OCI-LY1 (cell line): ENCODE data around the gene TKTL2.

Experiments used
- EZH2 ChIP-seq: fragments of 200-600 bp; sonication (generic), shearing (Covaris generic); IDR thresholded peaks from 2 replicates; pipeline ENCODE4 v1.8.0; 2017; ENCODE audit warnings: borderline replicate concordance, mixed run types, mild to moderate bottlenecking, antibody characterized with exemption, low read length, moderate library complexity, mixed read lengths
- TF ChIP-seq, protein P1 (sequence below): fragments of 200-600 bp; sonication (generic), shearing (Covaris generic); IDR thresholded peaks from 2 replicates; pipeline ENCODE4 v1.5.1; 2017; ENCODE audit warnings: mild to moderate bottlenecking, antibody characterized with exemption, low read length, moderate library complexity, mixed read lengths

GRCh38 chr4:163489929-163490328 lies 16.4 kb upstream of the TKTL2 start:
- TF ChIP-seq, protein P1, sequence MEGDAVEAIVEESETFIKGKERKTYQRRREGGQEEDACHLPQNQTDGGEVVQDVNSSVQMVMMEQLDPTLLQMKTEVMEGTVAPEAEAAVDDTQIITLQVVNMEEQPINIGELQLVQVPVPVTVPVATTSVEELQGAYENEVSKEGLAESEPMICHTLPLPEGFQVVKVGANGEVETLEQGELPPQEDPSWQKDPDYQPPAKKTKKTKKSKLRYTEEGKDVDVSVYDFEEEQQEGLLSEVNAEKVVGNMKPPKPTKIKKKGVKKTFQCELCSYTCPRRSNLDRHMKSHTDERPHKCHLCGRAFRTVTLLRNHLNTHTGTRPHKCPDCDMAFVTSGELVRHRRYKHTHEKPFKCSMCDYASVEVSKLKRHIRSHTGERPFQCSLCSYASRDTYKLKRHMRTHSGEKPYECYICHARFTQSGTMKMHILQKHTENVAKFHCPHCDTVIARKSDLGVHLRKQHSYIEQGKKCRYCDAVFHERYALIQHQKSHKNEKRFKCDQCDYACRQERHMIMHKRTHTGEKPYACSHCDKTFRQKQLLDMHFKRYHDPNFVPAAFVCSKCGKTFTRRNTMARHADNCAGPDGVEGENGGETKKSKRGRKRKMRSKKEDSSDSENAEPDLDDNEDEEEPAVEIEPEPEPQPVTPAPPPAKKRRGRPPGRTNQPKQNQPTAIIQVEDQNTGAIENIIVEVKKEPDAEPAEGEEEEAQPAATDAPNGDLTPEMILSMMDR, result no peak
- no peak for TF ChIP-seq EZH2
